Measurements from ENCODE around the gene LEPR.

Gene LEPR

DNA sequence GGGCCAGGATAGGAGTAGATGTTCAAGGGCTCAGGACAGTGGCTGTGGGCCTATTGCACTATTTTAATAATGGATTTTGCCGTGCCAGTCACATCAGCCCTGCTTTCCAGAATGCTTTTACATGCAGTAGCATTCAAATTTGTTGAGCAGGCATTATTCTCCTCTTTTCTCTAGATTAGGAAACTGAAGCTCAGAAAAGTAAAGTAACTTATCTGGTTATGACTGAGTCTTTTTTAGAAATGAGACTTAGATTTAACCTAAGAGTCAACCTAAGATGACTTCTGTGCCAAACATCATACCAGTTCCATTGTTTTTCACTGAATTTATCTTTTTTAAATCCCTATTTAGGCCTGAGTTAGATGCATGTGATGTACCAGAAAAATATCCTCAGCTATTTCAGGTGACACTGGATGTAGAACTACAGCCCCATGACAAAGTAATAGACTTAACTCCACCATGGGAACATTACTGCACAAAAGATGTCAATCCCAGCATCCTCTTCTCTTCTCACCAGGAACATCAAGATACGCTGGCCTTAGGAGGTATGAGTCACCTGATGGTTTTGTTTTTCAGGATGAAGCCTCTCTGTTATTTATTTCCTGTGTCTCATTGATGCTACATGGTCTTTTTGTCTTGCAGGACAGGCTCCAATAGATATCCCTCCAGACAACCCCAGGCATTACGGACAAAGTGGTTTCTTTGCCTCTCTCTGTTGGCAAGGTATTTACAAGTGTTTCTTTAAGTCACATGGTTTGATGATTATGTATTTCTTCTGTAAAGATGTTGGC is 31.4 kb upstream of the LEPR start:
- WGBS, 2 experiments (ENCODE audit: insufficient coverage in 2 of 2), result 88% methylated on average over 1 of the region's 3 CpGs
- no peak overlapping the region for H3K4me3 ChIP-seq (ENCODE audit: extremely low read depth, insufficient read depth, low read length, poor library complexity, severe bottlenecking)
- peaks cover 8% of the 10 kb centered on the region for H3K36me3 ChIP-seq (ENCODE audit: control insufficient read depth, insufficient read depth, low read length)
- H3K9me3 ChIP-seq (ENCODE audit: control insufficient read depth, low read length), result no peaks in the 10 kb centered on the region
- H3K27ac ChIP-seq (ENCODE audit: low read depth, low read length, severe bottlenecking), result no peak overlapping the region
- H3K4me1 ChIP-seq (ENCODE audit: control insufficient read depth, insufficient read depth, low read length, poor library complexity, severe bottlenecking), result no peaks in the 10 kb centered on the region

DNA sequence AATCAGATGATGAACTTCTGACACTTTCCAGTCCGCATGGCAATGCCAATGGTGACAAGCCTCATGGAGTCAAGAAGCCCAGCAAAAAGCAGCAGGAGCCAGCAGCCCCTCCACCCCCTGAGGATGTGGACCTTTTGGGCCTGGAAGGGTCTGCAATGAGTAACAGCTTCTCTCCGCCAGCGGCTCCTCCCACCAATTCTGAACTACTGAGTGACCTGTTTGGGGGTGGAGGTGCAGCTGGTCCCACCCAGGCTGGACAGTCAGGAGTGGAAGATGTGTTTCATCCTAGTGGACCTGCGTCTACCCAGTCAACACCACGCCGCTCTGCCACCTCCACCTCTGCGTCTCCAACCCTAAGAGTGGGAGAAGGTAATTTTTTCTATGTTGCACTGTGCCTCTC is 28.0 kb upstream of the LEPR start:
- Histone ChIP-seq H3K36me3 (ENCODE audit: control insufficient read depth, insufficient read depth, low read length) (peaks cover 8% of the 10 kb centered on the region), H3K27ac (ENCODE audit: low read depth, low read length, severe bottlenecking) (no peak overlapping the region), H3K4me1 (ENCODE audit: control insufficient read depth, insufficient read depth, low read length, poor library complexity, severe bottlenecking) (no peaks in the 10 kb centered on the region), H3K4me3 (ENCODE audit: extremely low read depth, insufficient read depth, low read length, poor library complexity, severe bottlenecking) (no peak overlapping the region), H3K9me3 (ENCODE audit: control insufficient read depth, low read length) (no peaks in the 10 kb centered on the region)
- WGBS, 2 experiments (ENCODE audit: insufficient coverage in 2 of 2), result 92 to 97% methylated on average over 2 to 3 of the region's 7 CpGs

DNA sequence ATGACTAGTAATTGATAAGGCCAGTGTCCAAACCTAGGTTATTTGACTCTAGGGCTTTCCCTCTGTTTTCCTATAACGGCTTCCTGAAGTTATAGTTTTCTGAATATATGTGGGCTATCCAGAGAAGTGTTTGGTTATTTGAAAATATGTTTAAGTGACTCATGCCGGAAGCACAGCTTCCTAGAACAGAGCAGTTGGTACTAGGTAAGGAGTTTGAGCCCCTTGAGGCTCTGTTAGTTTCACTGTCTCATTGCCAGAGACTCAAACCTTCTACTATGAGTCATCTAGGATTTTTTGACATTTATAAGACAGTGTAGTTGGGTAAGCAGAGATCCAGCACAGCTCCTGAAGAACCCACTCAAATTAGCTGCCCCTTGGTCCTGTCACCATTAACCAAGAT is 27.1 kb upstream of the LEPR start:
- WGBS, 2 experiments (ENCODE audit: insufficient coverage in 2 of 2), result 88% methylated on average over 1 of the region's 2 CpGs; no CpG with 5 or more reads in 1 of the 2 experiments
- H3K36me3 ChIP-seq (ENCODE audit: control insufficient read depth, insufficient read depth, low read length), result peaks cover 6% of the 10 kb centered on the region

DNA sequence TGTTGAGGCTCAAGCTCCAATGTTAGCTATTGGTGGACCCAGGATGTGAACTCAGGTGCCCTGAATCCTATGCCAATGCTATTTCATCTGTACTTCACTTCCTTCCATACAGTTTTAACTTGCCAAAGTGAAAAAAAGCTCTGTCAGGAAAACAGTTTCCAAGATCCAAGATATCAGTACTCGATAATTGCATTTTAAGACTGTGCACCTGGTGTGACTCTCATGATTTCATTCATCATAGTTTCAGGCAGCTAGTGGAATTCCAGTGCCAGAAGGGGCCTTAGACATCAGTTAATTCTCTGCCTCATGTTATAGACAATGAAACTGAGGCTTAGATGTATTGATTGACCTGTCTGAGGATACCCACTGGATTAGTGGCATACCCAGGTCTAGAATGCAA is 26.5 kb upstream of the LEPR start:
- Histone ChIP-seq H3K9me3 (ENCODE audit: control insufficient read depth, low read length) (no peaks in the 10 kb centered on the region), H3K4me1 (ENCODE audit: control insufficient read depth, insufficient read depth, low read length, poor library complexity, severe bottlenecking) (no peaks in the 10 kb centered on the region), H3K36me3 (ENCODE audit: control insufficient read depth, insufficient read depth, low read length) (peaks cover 4% of the 10 kb centered on the region), H3K4me3 (ENCODE audit: extremely low read depth, insufficient read depth, low read length, poor library complexity, severe bottlenecking) (no peak overlapping the region), H3K27ac (ENCODE audit: low read depth, low read length, severe bottlenecking) (no peak overlapping the region)
- WGBS, 2 experiments (ENCODE audit: insufficient coverage in 2 of 2), result 89 to 100% methylated on average over 1 of the region's 1 CpG

More for the DNA sequence above, 27.1 kb upstream of the LEPR start:
- Histone ChIP-seq H3K27ac (ENCODE audit: low read depth, low read length, severe bottlenecking) (no peak overlapping the region), H3K4me3 (ENCODE audit: extremely low read depth, insufficient read depth, low read length, poor library complexity, severe bottlenecking) (no peak overlapping the region), H3K9me3 (ENCODE audit: control insufficient read depth, low read length) (no peaks in the 10 kb centered on the region), H3K4me1 (ENCODE audit: control insufficient read depth, insufficient read depth, low read length, poor library complexity, severe bottlenecking) (no peaks in the 10 kb centered on the region)

DNA sequence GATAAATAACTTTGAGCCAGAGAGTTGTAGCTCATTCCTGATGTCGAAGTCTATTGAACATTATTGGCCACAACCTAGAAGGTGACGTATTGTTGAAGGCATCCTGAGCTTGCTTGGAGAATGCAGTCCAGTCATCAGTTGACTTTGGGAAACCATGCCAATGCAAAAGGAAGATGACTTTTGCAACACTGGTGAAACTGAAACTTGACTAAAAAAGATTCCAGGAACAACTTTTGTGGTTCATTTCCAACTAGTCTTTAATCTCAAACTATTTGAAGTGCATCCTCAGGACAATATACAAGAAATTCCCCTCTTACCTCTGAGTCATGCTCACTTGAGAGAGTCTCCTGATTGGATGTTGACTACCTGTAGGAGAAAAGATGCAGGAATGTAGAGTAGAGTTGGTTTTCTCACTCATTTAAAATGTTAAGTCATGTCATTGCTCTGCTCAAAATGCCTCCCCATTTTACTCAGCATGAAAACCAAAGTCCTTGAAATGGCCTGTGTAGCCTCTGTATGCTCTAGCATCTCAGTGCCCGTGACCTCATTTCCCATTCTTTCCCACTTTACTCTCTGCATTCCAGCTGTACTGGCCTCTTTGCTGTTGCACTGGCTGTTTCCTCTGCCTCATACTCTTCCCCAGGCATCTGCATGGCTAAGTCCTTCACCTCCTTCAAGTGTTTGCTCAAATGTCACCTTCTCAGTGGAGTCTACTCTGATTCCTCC is 24.4 kb upstream of the LEPR start:
- Histone ChIP-seq H3K4me3 (ENCODE audit: extremely low read depth, insufficient read depth, low read length, poor library complexity, severe bottlenecking) (no peak overlapping the region), H3K36me3 (ENCODE audit: control insufficient read depth, insufficient read depth, low read length) (no peaks in the 10 kb centered on the region), H3K4me1 (ENCODE audit: control insufficient read depth, insufficient read depth, low read length, poor library complexity, severe bottlenecking) (no peaks in the 10 kb centered on the region), H3K9me3 (ENCODE audit: control insufficient read depth, low read length) (no peaks in the 10 kb centered on the region), H3K27ac (ENCODE audit: low read depth, low read length, severe bottlenecking) (peak overlapping the region; percentile 41)
- 88 to 98% methylated on average over 3 of the region's 3 CpGs for WGBS, 2 experiments (ENCODE audit: insufficient coverage in 2 of 2)

DNA sequence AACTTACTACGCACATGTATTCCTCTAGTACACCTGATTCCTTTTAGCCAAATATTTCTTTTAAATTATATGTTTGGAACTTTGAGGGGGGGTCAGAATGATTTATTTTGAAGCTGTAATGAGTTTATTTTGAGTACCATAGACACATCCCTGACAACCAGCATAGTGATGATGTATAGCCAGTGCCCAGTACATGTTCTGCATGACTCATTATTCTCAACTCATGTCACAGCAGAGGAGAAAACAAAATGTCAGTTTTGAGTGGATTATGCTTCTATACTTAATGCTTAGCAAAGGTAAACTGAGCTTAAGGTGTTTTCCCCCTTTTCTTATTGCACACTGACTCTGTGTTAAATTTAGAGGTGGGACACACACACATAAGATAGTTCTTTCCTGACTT is 22.4 kb upstream of the LEPR start:
- H3K9me3 ChIP-seq (ENCODE audit: control insufficient read depth, low read length), result no peaks in the 10 kb centered on the region
- H3K4me3 ChIP-seq (ENCODE audit: extremely low read depth, insufficient read depth, low read length, poor library complexity, severe bottlenecking), result no peak overlapping the region
- H3K27ac ChIP-seq (ENCODE audit: low read depth, low read length, severe bottlenecking), result no peak overlapping the region
- WGBS, 2 experiments (ENCODE audit: insufficient coverage in 2 of 2), result no CpG with 5 or more reads among the region's 1 CpG
- H3K36me3 ChIP-seq (ENCODE audit: control insufficient read depth, insufficient read depth, low read length), result no peaks in the 10 kb centered on the region
- H3K4me1 ChIP-seq (ENCODE audit: control insufficient read depth, insufficient read depth, low read length, poor library complexity, severe bottlenecking), result no peaks in the 10 kb centered on the region

DNA sequence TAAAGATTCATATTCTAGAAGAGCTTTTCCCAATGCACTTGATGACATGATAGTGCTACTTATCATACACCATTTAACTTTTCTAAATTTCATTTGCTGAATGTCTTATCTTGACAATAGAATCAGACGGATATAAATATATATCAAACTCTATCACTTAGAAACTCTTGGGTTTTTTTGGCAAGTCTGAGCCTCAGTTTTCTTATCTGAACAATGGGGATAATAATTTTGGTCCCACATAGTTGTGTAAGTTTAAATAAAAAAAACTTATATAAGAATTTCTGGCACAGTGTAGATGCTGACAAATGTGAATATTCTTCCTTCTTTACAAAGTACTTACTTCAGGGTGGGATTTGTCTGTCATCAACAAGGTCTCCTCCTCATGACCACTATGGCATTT is 21.5 kb upstream of the LEPR start:
- Histone ChIP-seq H3K4me3 (ENCODE audit: extremely low read depth, insufficient read depth, low read length, poor library complexity, severe bottlenecking) (no peak overlapping the region), H3K36me3 (ENCODE audit: control insufficient read depth, insufficient read depth, low read length) (no peaks in the 10 kb centered on the region), H3K9me3 (ENCODE audit: control insufficient read depth, low read length) (no peaks in the 10 kb centered on the region), H3K4me1 (ENCODE audit: control insufficient read depth, insufficient read depth, low read length, poor library complexity, severe bottlenecking) (no peaks in the 10 kb centered on the region), H3K27ac (ENCODE audit: low read depth, low read length, severe bottlenecking) (no peak overlapping the region)
- no CpG with 5 or more reads among the region's 1 CpG for WGBS, 2 experiments (ENCODE audit: insufficient coverage in 2 of 2)

DNA sequence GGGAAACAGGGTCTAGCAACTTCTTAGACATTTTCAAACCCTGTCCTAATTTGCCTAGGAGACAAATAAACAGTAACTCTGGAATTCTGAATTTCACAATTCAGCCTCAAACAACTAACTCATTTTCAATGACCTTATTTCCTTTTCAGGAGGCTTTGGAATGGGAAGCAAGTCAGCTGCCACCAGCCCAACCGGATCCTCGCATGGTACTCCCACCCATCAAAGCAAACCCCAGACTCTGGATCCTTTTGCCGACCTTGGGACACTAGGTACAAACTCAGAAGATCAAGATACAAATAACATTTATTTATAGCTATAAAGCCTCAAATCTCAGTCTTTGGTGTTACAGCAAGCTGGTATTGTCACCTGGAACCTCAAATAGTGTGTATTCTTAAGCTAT is 18.9 kb upstream of the LEPR start:
- no peaks in the 10 kb centered on the region for H3K9me3 ChIP-seq (ENCODE audit: control insufficient read depth, low read length)
- 80% methylated on average over 1 of the region's 3 CpGs; no CpG with 5 or more reads in 1 of the 2 experiments for WGBS, 2 experiments (ENCODE audit: insufficient coverage in 2 of 2)
- no peaks in the 10 kb centered on the region for H3K36me3 ChIP-seq (ENCODE audit: control insufficient read depth, insufficient read depth, low read length)
- H3K4me3 ChIP-seq (ENCODE audit: extremely low read depth, insufficient read depth, low read length, poor library complexity, severe bottlenecking), result no peak overlapping the region
- no peak overlapping the region for H3K27ac ChIP-seq (ENCODE audit: low read depth, low read length, severe bottlenecking)
- H3K4me1 ChIP-seq (ENCODE audit: control insufficient read depth, insufficient read depth, low read length, poor library complexity, severe bottlenecking), result no peaks in the 10 kb centered on the region

DNA sequence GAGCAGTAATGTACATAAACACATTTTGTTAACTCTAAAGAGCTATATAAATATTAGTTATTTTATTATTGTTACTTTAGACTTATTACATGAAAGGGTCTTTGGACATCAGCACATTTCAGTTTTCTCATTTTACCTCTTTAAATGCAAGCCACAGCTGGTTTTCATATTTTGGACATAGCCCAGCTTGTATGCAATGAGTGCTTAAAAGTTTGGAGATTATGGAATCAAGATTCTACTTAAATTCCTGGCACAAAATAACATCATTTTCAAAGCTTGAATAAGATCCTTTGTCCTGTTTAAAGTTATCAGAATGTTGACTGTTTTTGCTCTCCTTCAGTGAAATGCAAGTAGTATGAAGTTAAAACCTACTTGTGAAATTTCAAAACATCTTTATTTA is 15.5 kb upstream of the LEPR start:
- no peak overlapping the region for H3K4me3 ChIP-seq (ENCODE audit: extremely low read depth, insufficient read depth, low read length, poor library complexity, severe bottlenecking)
- H3K36me3 ChIP-seq (ENCODE audit: control insufficient read depth, insufficient read depth, low read length), result peaks cover 5% of the 10 kb centered on the region
- H3K4me1 ChIP-seq (ENCODE audit: control insufficient read depth, insufficient read depth, low read length, poor library complexity, severe bottlenecking), result no peaks in the 10 kb centered on the region
- no peaks in the 10 kb centered on the region for H3K9me3 ChIP-seq (ENCODE audit: control insufficient read depth, low read length)
- H3K27ac ChIP-seq (ENCODE audit: low read depth, low read length, severe bottlenecking), result no peak overlapping the region

DNA sequence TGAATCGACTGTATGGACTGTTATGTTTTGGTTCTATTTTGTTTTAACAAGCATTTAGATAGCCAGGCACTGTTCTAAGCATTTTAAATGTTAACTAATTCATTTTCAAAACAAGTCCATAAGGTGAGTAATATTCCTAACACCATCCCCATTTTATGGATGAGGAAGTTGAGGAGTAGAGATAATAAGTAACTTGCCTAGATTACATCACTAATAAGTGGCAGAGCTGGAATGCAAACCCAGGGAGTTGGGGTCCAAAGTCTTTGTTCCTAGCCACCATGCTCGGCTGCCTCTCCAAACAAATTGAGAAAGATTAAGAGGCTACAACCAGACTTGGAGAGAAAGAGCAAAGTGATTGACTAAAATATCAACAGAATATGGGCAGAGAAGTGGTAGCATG is 12.6 kb upstream of the LEPR start:
- no peak overlapping the region for H3K4me3 ChIP-seq (ENCODE audit: extremely low read depth, insufficient read depth, low read length, poor library complexity, severe bottlenecking)
- WGBS, 2 experiments (ENCODE audit: insufficient coverage in 2 of 2), result 83% methylated on average over 1 of the region's 2 CpGs; no CpG with 5 or more reads in 1 of the 2 experiments
- H3K9me3 ChIP-seq (ENCODE audit: control insufficient read depth, low read length), result no peaks in the 10 kb centered on the region
- H3K27ac ChIP-seq (ENCODE audit: low read depth, low read length, severe bottlenecking), result no peak overlapping the region
- peaks cover 5% of the 10 kb centered on the region for H3K4me1 ChIP-seq (ENCODE audit: control insufficient read depth, insufficient read depth, low read length, poor library complexity, severe bottlenecking)
- H3K36me3 ChIP-seq (ENCODE audit: control insufficient read depth, insufficient read depth, low read length), result peaks cover 5% of the 10 kb centered on the region

DNA sequence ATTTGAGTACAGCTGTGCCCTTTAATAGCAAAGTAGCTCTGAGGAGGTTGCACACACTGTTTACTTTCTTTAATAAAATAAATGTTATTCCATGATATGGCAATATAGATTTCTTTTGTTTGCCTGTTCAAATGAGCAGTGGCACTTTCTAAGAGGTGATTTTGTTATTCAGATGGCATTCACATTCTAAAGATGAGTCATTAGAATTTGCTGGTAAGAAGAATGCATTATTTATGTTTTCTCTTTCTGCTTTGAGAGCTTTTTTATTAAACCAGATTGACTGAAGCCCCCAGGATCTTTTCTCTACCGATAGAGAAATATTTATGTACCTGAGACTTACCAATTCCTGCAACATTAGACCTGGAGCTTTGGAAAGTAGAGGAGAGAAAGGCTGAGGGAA is 11.2 kb upstream of the LEPR start:
- Histone ChIP-seq H3K4me3 (ENCODE audit: extremely low read depth, insufficient read depth, low read length, poor library complexity, severe bottlenecking) (no peak overlapping the region), H3K27ac (ENCODE audit: low read depth, low read length, severe bottlenecking) (no peak overlapping the region), H3K9me3 (ENCODE audit: control insufficient read depth, low read length) (no peaks in the 10 kb centered on the region), H3K4me1 (ENCODE audit: control insufficient read depth, insufficient read depth, low read length, poor library complexity, severe bottlenecking) (peaks cover 5% of the 10 kb centered on the region), H3K36me3 (ENCODE audit: control insufficient read depth, insufficient read depth, low read length) (peaks cover 5% of the 10 kb centered on the region)
- no CpG with 5 or more reads among the region's 1 CpG for WGBS, 2 experiments (ENCODE audit: insufficient coverage in 2 of 2)

All from mesodermal cell (in vitro differentiated cells).